NK-92 (cell line): Measurements from ENCODE around the gene KLC1.
"Not testable (repeated sequence)": the region's sequence is repeated elsewhere in the genome, so short reads cannot be mapped to it uniquely, and the experiment has no call there.

Experiments
- DNase-seq: peaks from one replicate; lab custom pipeline; 2025; ENCODE audit not compliant: unreplicated experiment; lab: John Stamatoyannopoulos, UW

Gene KLC1

DNA sequence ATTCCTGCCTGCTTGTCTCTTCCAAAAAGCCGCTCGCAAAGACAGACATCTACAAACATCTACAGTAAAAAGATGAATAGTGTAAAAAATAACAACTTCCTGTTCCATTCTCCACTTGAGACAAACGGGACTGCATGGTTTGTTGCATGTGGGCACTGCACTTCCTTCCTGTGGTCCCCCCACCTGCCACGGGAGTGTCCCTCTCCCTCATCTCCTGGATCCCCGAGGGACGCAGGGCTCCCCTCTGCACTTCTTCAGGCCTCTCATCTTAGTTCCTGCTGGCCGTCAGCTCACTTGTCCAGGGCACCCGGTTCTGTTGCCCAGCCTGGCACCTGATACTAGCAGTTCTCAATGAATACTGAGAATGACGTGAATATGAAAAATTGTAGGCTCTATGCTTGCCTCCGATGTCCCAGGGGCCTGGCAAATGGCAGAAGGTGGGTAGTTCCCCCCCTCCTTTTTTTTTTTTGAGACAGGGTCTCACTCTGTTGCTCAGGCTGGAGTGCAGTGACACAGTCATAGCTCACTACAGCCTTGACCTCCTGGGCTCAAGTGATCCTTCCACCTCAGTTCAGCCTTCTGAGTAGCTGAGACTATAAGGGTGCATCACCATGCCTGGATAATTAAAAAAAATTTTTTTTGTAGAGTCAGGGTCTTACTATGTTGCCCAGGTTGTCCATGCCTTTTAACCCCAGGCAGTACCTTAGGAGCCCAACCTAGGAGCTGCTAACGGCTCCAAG lies 3.5 kb upstream of the KLC1 start:
- no peak for DNase-seq

- no peak for DNase-seq
These were observed 2.7 kb upstream of the KLC1 start for GRCh38 chr14:103626146-103626850.

GRCh38 chr14:103627073-103628025 lies 1.7 kb upstream of the KLC1 start:
- DNase-seq, result no peak

DNA sequence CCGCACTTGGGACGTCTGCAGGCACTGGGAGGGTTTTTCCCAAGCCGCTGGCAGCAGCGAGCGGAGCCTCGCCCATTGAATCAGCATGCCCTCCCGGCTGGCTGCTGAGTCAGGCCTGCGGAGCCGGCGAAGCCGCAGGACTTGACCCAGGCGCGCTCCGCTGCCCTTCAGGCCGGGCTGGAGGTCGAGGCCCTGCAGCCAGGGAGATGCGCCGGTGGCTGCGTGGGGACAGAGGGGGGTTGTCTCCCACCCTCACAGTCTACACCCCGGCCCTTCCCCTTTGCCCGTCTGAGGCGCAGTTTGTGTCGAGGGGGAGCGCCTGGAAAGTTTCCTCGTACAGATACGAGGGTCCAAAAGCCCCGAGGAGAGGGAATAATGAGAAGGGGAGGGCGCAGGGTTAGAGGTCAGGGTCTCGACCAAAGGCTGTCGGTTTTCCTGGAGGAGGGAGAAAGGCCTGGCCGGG lies 759 bp upstream of the KLC1 start:
- no peak for DNase-seq

DNA sequence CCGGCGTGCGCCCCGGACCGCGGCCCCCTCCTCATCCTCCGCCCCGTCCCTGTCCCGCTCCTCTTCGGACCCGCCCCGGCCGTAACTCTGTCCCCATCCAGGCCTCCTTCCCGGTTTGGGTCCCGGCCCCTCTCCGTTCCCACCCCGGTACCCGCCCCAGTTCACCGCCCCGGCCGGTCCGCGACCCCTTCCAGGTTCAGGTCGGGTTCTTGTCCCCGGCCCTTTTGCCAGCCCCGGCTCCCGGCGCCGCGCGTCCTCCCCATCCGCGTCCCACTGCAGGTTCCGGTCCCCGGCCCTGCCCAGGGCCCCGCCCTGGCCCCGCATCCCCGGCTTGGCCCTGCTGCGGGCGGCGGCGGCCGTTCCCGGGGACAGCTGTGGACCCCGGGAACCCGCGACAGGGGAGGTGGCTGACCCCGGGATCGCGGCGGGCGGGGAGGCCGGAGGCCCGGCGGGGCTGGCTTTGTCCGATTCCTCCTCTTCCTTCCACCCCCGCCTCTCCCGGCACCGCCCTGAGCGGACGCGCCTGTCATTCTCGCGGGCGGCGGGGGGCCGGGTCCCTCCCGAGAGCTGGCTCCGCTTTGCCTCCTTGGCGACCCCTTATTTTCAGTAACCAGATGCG lies 601 bp downstream of the KLC1 start:
- no peak for DNase-seq

DNA sequence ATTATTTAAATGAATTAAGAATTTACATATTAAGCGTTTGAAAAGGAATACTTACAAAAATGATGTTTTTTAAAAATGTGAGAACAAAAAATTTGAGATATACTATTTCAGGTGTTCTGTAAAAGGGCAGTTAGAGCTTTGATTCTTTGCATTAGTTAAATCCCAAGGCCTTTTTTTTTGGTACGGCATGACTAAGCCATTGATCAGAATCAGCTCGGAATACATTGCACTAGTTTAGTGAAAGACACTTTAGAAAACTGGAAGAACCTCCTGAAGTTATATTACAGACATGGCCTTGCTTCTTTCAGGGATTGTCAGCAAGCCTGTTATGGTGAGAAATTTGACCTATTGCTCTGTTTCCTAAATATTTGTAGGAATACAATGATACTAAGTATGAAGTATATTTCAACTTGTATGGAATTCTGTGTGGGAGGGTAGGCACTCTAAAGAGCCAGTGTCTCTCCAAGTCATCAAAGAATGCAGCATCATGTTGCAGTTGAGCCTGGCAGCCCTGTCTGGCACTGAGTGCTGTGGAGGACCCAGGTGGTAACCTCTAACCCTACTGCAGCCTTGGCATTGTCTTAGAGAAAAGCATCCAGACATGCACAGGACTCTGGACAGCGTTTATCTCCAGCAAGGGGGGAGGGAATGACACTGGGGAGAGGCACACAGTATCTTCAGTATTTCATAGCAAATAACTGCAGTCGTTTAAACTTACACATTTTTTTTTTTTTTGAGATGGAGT lies 1.5 kb downstream of the KLC1 start:
- DNase-seq, result no peak

GRCh38 chr14:103633391-103633790 lies 4.4 kb downstream of the KLC1 start:
- no peak for DNase-seq

DNA sequence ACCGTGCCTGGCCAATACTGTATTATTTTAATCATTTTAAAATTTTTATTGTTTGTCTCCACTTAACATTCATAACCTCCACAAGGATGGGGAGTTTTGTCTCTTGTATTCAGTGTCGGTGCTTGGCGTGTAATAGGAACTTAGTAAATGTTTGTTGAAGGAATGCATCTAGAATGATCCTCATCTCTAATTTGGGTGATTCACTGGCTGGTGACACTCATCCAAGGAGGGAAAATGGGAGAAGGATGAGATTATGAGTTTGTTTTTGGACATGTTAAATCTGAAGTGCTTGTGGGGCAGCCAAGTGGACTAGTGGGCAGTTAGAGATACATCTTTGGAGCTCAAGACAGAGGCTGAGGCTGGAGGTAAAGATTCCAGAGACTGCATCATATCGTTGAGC lies 5.1 kb downstream of the KLC1 start:
- DNase-seq, result no peak

DNA sequence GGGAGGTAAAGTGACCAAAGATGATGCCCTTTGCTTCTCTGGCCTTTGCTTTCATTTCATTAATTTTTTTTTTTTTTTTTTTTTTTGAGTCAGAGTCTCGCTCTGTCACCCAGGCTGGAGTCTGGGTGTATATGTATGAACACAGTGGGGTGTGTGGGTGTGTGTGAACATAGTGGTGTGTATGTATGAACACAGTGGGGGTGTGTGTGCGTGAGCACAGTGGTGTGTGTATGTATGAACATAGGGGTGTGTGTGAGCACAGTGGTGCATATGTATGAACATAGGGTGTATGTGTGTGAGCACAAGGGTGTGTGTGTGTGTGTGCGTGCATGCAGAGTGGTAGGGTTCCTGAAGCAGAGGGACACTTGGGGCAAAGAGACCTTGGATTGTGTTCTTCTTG lies 9.6 kb downstream of the KLC1 start:
- DNase-seq, result no peak

DNA sequence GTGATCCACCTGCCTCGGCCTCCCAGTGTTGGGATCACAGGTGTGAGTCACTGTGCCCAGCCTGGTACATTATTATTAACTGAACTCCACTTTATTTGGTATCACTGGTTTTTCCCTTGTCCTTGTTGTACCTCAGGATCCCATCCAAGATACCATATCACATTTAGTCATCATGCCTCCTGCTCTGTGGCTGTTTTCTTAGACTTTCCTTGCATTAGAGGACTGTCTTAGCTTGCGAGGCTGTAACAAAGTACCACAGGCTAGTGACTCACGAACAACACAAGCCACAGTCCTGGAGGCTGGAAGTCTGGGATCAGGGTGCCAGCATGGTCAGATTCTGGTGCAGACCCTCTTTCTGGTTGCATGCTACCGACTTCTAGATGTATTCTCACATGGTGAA lies 12.2 kb downstream of the KLC1 start:
- DNase-seq, result no peak

- DNase-seq, result no peak
These were observed 17.2 kb downstream of the KLC1 start for GRCh38 chr14:103646189-103646588.

- DNase-seq, result no peak
These were observed 20.0 kb downstream of the KLC1 start for GRCh38 chr14:103649001-103649400.

DNA sequence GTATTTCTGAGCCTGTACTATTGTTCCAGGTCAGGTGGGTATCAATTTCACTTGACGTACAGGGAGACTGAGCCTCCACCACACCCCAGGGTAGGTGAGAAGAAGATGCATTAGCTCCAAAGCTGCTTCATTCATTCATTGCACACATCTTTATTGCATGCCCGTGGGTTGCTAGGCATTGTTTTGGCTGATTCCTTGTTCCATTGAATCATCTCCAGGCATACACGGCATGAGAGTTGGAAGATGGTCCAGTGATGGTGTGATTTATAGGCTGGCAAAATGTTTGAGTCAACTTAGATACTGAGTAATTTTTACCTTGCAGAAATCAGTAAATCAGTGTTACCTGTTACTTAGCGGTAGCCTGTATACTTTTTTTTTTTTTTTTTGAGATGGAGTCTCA lies 21.2 kb downstream of the KLC1 start:
- DNase-seq, result no peak

DNA sequence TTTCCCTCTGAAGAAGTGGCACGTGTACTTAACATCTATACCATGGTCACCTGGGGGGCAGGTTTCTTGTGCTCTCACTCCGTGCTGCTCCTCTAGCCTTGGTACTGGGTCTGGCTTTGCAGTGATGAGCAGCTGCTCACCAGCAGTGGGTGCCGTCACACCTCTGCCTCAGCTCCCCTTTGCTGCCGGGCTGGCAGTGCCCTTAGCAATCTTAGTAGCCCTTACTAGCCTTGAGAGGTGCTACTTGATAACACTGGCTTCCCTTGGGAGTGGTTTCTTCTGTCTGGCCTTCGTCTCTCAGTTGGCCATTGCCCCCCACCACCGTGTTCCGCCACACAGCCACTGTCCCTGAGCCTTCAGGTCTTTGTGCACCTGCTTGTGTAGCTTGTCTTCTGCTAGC lies 22.6 kb downstream of the KLC1 start:
- no peak for DNase-seq

DNA sequence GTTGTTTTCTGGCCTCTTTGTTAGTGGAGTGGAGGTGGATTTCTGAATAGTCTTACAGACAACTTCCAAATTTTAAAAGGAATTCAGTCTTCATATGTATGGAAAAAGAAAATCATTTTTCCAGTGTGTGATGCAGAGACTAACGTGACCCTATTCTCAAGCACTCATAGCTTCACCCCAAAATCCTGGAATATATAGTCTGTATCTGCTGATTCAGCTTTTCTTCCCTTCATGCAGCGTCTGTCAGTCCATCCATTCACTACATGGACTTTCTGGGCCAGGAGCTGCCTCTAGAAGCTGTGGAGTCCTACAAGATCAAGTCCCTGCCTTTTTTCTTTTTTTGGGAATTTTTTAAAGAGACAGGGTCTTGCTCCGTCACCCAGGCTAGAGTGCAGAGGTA lies 23.8 kb downstream of the KLC1 start:
- no peak for DNase-seq

- not testable (repeated sequence) for DNase-seq
These were observed 24.3 kb downstream of the KLC1 start for GRCh38 chr14:103653336-103653735.

DNA sequence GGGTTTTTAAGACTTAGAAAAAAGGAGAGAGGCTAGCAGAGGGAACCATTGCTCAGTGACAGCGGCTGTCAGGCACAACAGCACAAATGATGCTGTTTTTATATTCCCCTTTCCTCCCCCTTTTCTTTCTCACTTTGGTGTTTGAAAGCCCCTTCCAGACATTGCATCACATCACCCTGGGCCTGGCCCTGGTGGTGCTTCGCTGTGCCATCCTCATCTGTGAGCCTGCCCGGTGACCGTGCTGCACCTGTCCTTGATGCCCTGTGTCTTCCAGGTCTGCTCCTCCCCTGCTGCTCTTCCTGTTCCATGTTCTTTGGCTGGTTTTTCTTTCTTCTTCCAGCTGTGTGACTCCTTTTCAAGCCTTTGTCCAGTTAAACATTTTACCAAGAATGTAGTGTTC lies 24.8 kb downstream of the KLC1 start:
- DNase-seq, result no peak

GRCh38 chr14:103654619-103655018 lies 25.6 kb downstream of the KLC1 start:
- no peak for DNase-seq

DNA sequence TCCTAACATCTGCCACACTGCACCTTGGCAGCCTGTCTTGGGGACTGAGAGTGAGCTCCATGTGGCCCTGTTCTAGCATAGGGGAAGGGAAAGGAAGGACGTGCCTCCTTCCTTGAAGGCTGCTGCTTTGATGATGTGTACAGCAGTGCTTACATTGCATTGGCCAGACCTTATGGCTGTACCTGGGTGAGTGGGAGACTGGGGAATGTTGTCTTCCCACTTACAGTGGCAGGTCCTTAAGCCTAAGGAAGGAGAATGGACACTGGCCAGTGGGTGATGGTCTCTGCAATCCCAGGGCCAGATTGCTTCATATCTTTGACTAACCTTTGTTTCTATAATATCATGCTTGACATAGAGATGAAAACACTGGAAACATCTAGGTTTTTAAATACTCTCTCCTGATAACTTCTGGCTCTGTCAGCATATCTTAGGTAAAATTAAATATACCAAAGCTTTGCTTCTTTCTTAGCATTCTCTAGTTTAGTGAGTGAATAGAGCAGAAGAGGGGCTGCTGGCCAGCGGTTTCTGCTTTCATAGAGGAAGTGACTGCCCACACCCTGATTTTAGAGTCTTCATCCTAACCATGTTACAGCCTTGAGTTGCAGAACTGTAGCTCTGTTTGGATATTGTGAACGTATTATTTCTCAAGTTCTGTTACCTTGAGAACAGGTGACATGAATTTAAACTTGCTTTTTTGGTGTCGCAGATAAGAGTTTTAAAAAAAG lies 27.2 kb downstream of the KLC1 start:
- DNase-seq, result no peak

- DNase-seq, result no peak
These were observed 27.7 kb downstream of the KLC1 start for GRCh38 chr14:103656756-103657133.
